HepG2 (cell line): ENCODE results near the gene DSCAM. TPM values are rescaled to one million over a fixed set of nuclear protein-coding genes. Genes with fewer than 3 reads are reported as not detected.

Source experiments
- ATAC-seq: fragments of 200-7000 bp; cut with Tn5 transposase; 3 replicates; pipeline ENCODE4 v1.9.1; 2020; ENCODE audit warnings: mild to moderate bottlenecking, moderate library complexity
- BruUV-seq: library from RNA; stranded (reverse); fragments of 400-500 nt; replicated peaks from 2 replicates; lab custom pipeline; 2021; lab: Mats Ljungman, UMichigan
- CTCF ChIA-PET: fragments of 300-600 bp; formaldehyde crosslinking; extraction: SDS; loops from one replicate; lab custom pipeline; 2021; ENCODE audit warnings: low total read pairs, inconsistent platforms, low intra/inter-chr PET ratio; lab: Yijun Ruan, JAX
- POLR2A ChIA-PET: fragments of 350-600 bp; sonication (Branson Sonifier 250); formaldehyde crosslinking; loops from one replicate; lab custom pipeline; 2020; ENCODE audit warnings: antibody characterized with exemption, inconsistent platforms; lab: Yijun Ruan, JAX
- DNase-seq: peaks from one replicate; pipeline ENCODE4 v3.0.0-alpha.2; 2015; ENCODE audit warnings: low spot score
- FAIRE-seq: peaks from 3 replicates; lab custom pipeline; 2011; peaks lifted over from hg19 to GRCh38; lab: Jason Lieb, UNC
- H2AFZ ChIP-seq: one replicate; pipeline ENCODE4 v1.6.1; 2011; ENCODE audit warnings: low read length, inconsistent platforms
- H3K27ac ChIP-seq: fragments of 300-600 bp; 3 replicates; pipeline ENCODE4 v1.8.0; 2011; ENCODE audit warnings: mixed run types, mild to moderate bottlenecking, mixed read lengths, low read length, inconsistent platforms; ENCODE audit not compliant: insufficient read depth; ENCODE audit errors: extremely low read length
- H3K27me3 ChIP-seq, 2 experiments: fragments of 200-600 bp in 1 of 2; 2 replicates in 1 of 2; 3 replicates in 1 of 2; pipeline versions ENCODE4 v1.6.0 to v1.8.0; 2011; ENCODE audit warnings: low read length in 2 of 2, mild to moderate bottlenecking in 2 of 2, moderate library complexity in 2 of 2, inconsistent platforms in 1 of 2; ENCODE audit not compliant: insufficient read depth in 2 of 2, control insufficient read depth in 1 of 2
- H3K36me3 ChIP-seq, 2 experiments: fragments of 200-600 bp in 1 of 2; replicated peaks in 1 of 2; 2 replicates in 1 of 2; 3 replicates in 1 of 2; pipeline versions ENCODE4 v1.5.1 to v1.8.0; 2011; ENCODE audit warnings: low read length in 2 of 2, inconsistent platforms in 1 of 2; ENCODE audit not compliant: insufficient read depth in 2 of 2, control insufficient read depth in 1 of 2
- H3K4me1 ChIP-seq: 2 replicates; pipeline ENCODE4 v1.5.1; 2012; ENCODE audit warnings: low read length, inconsistent platforms; ENCODE audit not compliant: insufficient read depth
- H3K4me2 ChIP-seq: 2 replicates; pipeline ENCODE4 v1.6.0; 2011; ENCODE audit warnings: low read depth, low read length, inconsistent platforms
- H3K4me3 ChIP-seq, 3 experiments: fragments of 200-600 bp in 1 of 3; sonication (generic), shearing (Covaris generic) in 1 of 3; replicated peaks in 1 of 3; 2 replicates each; pipeline ENCODE4 v1.5.1; 2011 to 2016; ENCODE audit warnings: low read length in 3 of 3, inconsistent platforms in 2 of 3, low read depth in 2 of 3, mild to moderate bottlenecking in 2 of 3, control low read depth in 1 of 3, mixed read lengths in 1 of 3; ENCODE audit not compliant: insufficient read depth in 1 of 3
- H3K79me2 ChIP-seq: one replicate; pipeline ENCODE4 v1.6.1; 2011; ENCODE audit warnings: low read length, inconsistent platforms; ENCODE audit not compliant: insufficient read depth
- H3K9ac ChIP-seq: 2 replicates; pipeline ENCODE4 v1.6.0; 2011; ENCODE audit warnings: mild to moderate bottlenecking, low read depth, low read length, inconsistent platforms; ENCODE audit not compliant: insufficient read depth
- H3K9me3 ChIP-seq: 2 replicates; pipeline ENCODE4 v1.5.1; 2012; ENCODE audit warnings: mild to moderate bottlenecking, low read length
- H4K20me1 ChIP-seq: 2 replicates; pipeline ENCODE4 v1.6.0; 2011; ENCODE audit warnings: inconsistent platforms, mild to moderate bottlenecking, low read length, moderate library complexity; ENCODE audit not compliant: insufficient read depth
- ARHGAP35 ChIP-seq: sonication (generic); formaldehyde crosslinking; IDR thresholded peaks from 2 replicates; pipeline ENCODE4 v1.9.0; 2022; ENCODE audit warnings: mild to moderate bottlenecking, inconsistent platforms, moderate library complexity, missing genetic modification reagents, borderline replicate concordance
- DMAP1 ChIP-seq: IDR thresholded peaks from 2 replicates; pipeline ENCODE4 v1.6.1; 2016
- DR1 ChIP-seq: sonication (generic); formaldehyde crosslinking; IDR thresholded peaks from 2 replicates; pipeline ENCODE4 v1.8.0; 2021; ENCODE audit warnings: mild to moderate bottlenecking, missing genetic modification reagents, inconsistent platforms
- FOXK1 ChIP-seq: sonication (generic); formaldehyde crosslinking; IDR thresholded peaks from 2 replicates; pipeline ENCODE4 v1.4.0; 2020; ENCODE audit warnings: low read depth, missing genetic modification reagents, borderline replicate concordance
- MEIS1 ChIP-seq: sonication (generic); formaldehyde crosslinking; IDR thresholded peaks from 2 replicates; pipeline ENCODE4 v1.9.0; 2021; ENCODE audit warnings: mild to moderate bottlenecking, missing genetic modification reagents, moderate library complexity, borderline replicate concordance
- SNAI1 ChIP-seq: sonication (generic); formaldehyde crosslinking; IDR thresholded peaks from 2 replicates; pipeline ENCODE4 v1.5.0; 2020; ENCODE audit warnings: mild to moderate bottlenecking, missing genetic modification reagents, borderline replicate concordance
- YY1 ChIP-seq: IDR thresholded peaks from 2 replicates; pipeline ENCODE4 v1.6.1; 2011; ENCODE audit warnings: low read length, low read depth, moderate library complexity, mild to moderate bottlenecking; ENCODE audit not compliant: insufficient read depth, insufficient replicate concordance
- ZFP82 ChIP-seq: sonication (generic); formaldehyde crosslinking; IDR thresholded peaks from 2 replicates; pipeline ENCODE4 v1.5.1; 2020; ENCODE audit warnings: mild to moderate bottlenecking, missing genetic modification reagents, borderline replicate concordance
- ZKSCAN8 ChIP-seq: IDR thresholded peaks from 2 replicates; pipeline ENCODE4 v1.6.1; 2016; ENCODE audit warnings: borderline replicate concordance, missing genetic modification reagents, missing compliant biosample characterization
- ZNF317 ChIP-seq: sonication (generic); formaldehyde crosslinking; IDR thresholded peaks from 2 replicates; pipeline ENCODE4 v1.5.0; 2020; ENCODE audit warnings: mild to moderate bottlenecking, missing genetic modification reagents
- ZNF468 ChIP-seq: sonication (generic); formaldehyde crosslinking; IDR thresholded peaks from 2 replicates; pipeline ENCODE4 v1.8.0; 2022; ENCODE audit warnings: mild to moderate bottlenecking, moderate library complexity, missing genetic modification reagents
- ZNF75D ChIP-seq: sonication (generic); formaldehyde crosslinking; IDR thresholded peaks from 2 replicates; pipeline ENCODE4 v1.8.1; 2023; ENCODE audit warnings: missing genetic modification reagents, mild to moderate bottlenecking, borderline replicate concordance
- ZNF816 ChIP-seq: sonication (generic); formaldehyde crosslinking; IDR thresholded peaks from 2 replicates; pipeline ENCODE4 v1.8.0; 2022; ENCODE audit warnings: missing genetic modification reagents, mild to moderate bottlenecking, borderline replicate concordance
- ZNF878 ChIP-seq: sonication (generic); formaldehyde crosslinking; IDR thresholded peaks from 2 replicates; pipeline ENCODE4 v1.8.1; 2023; ENCODE audit warnings: mild to moderate bottlenecking, missing genetic modification reagents, moderate library complexity
- WGBS: methylation state at CpG from one replicate; pipeline ENCODE4 v1.1.6; 2017; ENCODE audit warnings: low lambda C conversion rate; 5-methylcytosine and 5-hydroxymethylcytosine counted together
- in situ Hi-C: cut with HindIII; loops from 2 replicates; pipeline ENCODE4 v1.10.0; 2017; ENCODE audit warnings: low pct_unique_long_range_greater_than_20kb; ENCODE audit not compliant: extremely low pct_ligation_motif_present
- intact Hi-C: fragments of 100-400 bp; cut with micrococcal nuclease; formaldehyde crosslinking; loops from one replicate; pipeline ENCODE4 v1.10.0; 2022; ENCODE audit not compliant: unreplicated experiment
- polyA plus RNA-seq, 8 experiments: library from polyadenylated mRNA; depleted of rRNA in 3 of 8; stranded (reverse) in 7 of 8; unstranded in 1 of 8; fragments of >200 nt; fragmentation: Illumina TruSeq in 4 of 8; extraction: Trizol in 4 of 8; gene quantifications; 2 replicates each; pipeline versions ENCODE4 v1.2.1 to v1.2.3, GENCODE V29; 2011 to 2016; ENCODE audit warnings: low read depth in 4 of 8, missing spikeins in 1 of 8, mixed read lengths in 1 of 8; ENCODE audit not compliant: insufficient read depth in 1 of 8
- total RNA-seq, 5 experiments: library from RNA; depleted of rRNA; stranded (reverse); fragments of >200 nt; fragmentation: Illumina TruSeq; extraction: Trizol; gene quantifications; 2 replicates each; pipeline ENCODE4 v1.2.3, GENCODE V29; 2016; ENCODE audit warnings: low read depth in 1 of 5
- TF ChIP-seq, protein P1 (sequence below): sonication (generic); formaldehyde crosslinking; IDR thresholded peaks from 2 replicates; pipeline ENCODE4 v1.4.0; 2020; ENCODE audit warnings: missing genetic modification reagents
- TF ChIP-seq, protein P2 (sequence below): sonication (generic); formaldehyde crosslinking; IDR thresholded peaks from 2 replicates; pipeline ENCODE4 v1.4.0; 2020; ENCODE audit warnings: missing genetic modification reagents; ENCODE audit errors: not compliant biosample characterization
- TF ChIP-seq, protein P3 (sequence below): sonication (generic); formaldehyde crosslinking; IDR thresholded peaks from 2 replicates; pipeline ENCODE4 v1.8.1; 2023; ENCODE audit warnings: mild to moderate bottlenecking, missing genetic modification reagents, borderline replicate concordance
- TF ChIP-seq, protein P4 (sequence below): IDR thresholded peaks from 2 replicates; pipeline ENCODE4 v1.6.1; 2016

DSCAM gene
- total and polyA plus RNA-seq, 2 of the 13 experiments (the other 11 are each of a cell fraction or from before 2014, with no cell fraction given) = not detected

DNA sequence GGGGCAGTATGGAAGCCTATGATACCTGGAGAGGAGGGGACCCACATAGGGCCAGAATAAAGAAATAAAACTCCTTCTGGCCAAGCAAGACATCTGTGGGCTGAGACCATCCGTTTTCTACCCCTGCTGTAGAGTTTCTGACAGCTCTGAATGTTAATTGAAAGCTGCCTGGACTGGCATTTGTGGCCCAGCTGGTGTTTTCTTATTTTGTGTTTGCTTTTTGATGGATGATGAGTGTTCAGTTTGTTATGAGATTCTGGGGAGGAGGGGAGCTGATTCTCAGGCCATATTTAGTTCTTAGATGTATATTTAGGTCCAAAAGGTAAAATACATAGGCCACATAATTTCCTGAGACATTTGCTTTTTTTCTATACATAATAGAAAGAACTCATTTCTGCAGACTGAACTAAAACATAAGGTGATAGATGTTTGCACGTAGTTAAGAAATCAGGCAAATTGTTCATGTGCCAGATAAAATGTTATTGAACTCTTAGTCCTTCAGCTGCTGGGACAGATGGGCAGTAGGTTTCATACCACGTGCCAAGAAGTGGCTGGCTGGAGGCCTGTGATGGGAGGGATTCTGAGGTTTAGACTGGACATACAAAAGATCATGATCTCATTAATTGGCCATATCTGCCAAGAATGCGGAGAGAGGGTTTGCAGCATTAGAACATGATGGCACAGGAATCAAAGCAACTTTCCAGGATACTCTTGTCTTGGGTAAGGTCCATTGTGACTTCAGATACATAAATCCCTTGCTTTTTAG lies 54.1 kb downstream of the DSCAM start:
- no peaks in the 10 kb centered on the region for H3K36me3 ChIP-seq
- TF ChIP-seq ZKSCAN8 (no peak), FOXK1 (CRISPR knock-in tag) (no peak), ZNF317 (CRISPR knock-in tag) (no peak), ZNF816 (CRISPR knock-in tag) (no peak), DMAP1 (CRISPR knock-in tag) (no peak), ZNF468 (CRISPR knock-in tag) (no peak), ARHGAP35 (CRISPR knock-in tag) (no peak), DR1 (CRISPR knock-in tag) (no peak), ZNF878 (no peak), MEIS1 (CRISPR knock-in tag) (no peak), YY1 (no peak), ZNF75D (CRISPR knock-in tag) (no peak), SNAI1 (no peak), ZFP82 (CRISPR knock-in tag) (no peak)
- TF ChIP-seq, protein P1, sequence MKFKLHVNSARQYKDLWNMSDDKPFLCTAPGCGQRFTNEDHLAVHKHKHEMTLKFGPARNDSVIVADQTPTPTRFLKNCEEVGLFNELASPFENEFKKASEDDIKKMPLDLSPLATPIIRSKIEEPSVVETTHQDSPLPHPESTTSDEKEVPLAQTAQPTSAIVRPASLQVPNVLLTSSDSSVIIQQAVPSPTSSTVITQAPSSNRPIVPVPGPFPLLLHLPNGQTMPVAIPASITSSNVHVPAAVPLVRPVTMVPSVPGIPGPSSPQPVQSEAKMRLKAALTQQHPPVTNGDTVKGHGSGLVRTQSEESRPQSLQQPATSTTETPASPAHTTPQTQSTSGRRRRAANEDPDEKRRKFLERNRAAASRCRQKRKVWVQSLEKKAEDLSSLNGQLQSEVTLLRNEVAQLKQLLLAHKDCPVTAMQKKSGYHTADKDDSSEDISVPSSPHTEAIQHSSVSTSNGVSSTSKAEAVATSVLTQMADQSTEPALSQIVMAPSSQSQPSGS (CRISPR knock-in tag) = no peak
- TF ChIP-seq, protein P2, sequence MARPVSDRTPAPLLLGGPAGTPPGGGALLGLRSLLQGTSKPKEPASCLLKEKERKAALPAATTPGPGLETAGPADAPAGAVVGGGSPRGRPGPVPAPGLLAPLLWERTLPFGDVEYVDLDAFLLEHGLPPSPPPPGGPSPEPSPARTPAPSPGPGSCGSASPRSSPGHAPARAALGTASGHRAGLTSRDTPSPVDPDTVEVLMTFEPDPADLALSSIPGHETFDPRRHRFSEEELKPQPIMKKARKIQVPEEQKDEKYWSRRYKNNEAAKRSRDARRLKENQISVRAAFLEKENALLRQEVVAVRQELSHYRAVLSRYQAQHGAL (CRISPR knock-in tag) = no peak
- TF ChIP-seq, protein P3, sequence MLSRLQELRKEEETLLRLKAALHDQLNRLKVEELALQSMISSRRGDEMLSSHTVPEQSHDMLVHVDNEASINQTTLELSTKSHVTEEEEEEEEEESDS (CRISPR knock-in tag) = no peak
- TF ChIP-seq, protein P4, sequence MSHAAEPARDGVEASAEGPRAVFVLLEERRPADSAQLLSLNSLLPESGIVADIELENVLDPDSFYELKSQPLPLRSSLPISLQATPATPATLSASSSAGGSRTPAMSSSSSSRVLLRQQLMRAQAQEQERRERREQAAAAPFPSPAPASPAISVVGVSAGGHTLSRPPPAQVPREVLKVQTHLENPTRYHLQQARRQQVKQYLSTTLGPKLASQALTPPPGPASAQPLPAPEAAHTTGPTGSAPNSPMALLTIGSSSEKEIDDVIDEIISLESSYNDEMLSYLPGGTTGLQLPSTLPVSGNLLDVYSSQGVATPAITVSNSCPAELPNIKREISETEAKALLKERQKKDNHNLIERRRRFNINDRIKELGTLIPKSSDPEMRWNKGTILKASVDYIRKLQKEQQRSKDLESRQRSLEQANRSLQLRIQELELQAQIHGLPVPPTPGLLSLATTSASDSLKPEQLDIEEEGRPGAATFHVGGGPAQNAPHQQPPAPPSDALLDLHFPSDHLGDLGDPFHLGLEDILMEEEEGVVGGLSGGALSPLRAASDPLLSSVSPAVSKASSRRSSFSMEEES (CRISPR knock-in tag) = no peak
- no peak overlapping the region for H3K9ac ChIP-seq
- intact Hi-C loops (no loop called here), in situ Hi-C loops (no loop called here)
- ATAC-seq (no peak), DNase-seq (no peak), FAIRE-seq (no peak)
- CTCF ChIA-PET = no interaction called here
- no peaks in the 10 kb centered on the region for H3K79me2 ChIP-seq
- no peak overlapping the region for H3K4me3 ChIP-seq
- H3K4me2 ChIP-seq = no peak overlapping the region
- peaks cover 96% of the 10 kb centered on the region for H3K9me3 ChIP-seq
- WGBS = 21% methylated on average over 4 of the region's 4 CpGs
- no peak overlapping the region for H3K27ac ChIP-seq
- H2AFZ ChIP-seq = no peak overlapping the region
- POLR2A ChIA-PET = no interaction called here
- no peaks in the 10 kb centered on the region for H3K27me3 ChIP-seq
- H3K4me1 ChIP-seq = no peaks in the 10 kb centered on the region
- BruUV-seq = no TSS peak
- H4K20me1 ChIP-seq = no peaks in the 10 kb centered on the region
